ENCODE results near the gene IGFALS.

The IGFALS gene

DNA sequence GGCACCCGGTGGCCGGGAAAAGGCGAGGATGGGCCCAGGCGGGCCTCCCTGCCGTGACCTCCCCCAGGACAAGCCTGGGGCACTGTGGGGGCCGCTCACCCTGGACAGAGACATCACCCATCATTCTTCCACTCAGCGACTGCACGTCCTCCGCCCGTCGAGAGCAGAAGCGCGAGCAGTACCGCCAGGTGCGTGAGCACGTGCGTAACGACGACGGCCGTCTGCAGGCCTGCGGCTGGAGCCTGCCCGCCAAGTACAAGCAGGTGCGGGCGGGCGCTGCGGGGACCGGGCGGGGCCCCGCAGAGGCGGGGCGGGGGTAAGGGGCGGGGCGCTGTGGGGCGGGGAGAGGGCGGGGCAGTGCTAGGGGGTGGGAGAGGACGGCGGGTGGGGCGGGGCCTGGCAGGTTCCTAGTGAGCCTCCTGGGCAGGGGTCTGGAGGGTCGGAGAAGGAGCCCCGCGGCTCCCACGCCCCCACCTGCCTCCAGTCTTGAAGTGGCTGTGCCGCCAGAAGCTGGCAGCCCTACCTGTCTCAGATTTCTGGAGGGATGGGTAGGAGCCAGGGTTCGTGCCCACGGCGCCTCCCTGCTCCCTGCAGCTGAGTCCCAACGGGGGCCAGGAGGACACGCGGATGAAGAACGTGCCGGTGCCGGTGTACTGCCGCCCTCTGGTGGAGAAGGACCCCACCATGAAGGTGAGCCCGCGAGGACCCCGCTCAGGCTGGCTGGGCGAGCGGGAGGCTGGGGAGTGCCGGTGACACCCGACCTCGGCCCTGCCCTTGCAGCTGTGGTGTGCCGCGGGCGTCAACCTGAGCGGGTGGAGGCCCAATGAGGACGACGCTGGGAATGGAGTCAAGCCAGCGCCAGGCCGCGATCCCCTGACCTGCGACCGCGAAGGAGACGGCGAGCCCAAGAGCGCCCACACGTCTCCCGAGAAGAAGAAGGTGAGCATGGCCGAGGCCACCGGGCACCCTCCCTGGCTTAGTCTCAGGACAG lies 29.7 kb downstream of the IGFALS start:
- no peak for DNase-seq

DNA sequence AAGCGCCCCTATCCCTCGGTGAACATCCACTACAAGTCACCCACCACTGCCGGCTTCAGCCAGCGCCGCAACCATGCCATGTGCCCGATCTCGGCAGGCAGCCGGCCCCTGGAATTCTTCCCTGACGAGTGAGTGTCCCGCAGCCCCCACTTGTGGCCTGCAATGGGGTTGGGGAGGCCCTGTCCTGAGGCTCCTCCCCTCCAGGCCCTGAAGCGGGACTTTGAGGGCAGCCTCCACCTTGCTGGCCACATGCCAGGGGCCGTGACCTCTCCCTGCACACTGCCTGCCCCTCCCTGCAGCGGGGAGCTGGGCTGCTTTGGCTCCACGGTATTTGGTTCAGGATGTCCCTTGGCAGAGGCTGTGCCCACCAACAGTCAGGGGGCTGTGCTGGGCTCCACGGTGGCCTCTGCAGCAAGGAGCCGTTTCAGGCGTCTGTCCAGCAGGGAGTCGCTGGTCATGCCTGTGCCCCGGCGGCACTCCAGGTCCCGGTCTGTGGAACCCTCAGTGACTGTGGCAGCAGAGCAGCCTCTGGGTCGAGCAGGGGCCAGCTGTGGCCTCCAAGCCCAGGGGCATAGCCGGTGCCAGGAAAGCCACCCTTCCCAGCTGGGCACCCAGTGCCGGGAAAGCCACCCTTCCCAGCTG lies 30.5 kb downstream of the IGFALS start:
- no peak for DNase-seq

DNA sequence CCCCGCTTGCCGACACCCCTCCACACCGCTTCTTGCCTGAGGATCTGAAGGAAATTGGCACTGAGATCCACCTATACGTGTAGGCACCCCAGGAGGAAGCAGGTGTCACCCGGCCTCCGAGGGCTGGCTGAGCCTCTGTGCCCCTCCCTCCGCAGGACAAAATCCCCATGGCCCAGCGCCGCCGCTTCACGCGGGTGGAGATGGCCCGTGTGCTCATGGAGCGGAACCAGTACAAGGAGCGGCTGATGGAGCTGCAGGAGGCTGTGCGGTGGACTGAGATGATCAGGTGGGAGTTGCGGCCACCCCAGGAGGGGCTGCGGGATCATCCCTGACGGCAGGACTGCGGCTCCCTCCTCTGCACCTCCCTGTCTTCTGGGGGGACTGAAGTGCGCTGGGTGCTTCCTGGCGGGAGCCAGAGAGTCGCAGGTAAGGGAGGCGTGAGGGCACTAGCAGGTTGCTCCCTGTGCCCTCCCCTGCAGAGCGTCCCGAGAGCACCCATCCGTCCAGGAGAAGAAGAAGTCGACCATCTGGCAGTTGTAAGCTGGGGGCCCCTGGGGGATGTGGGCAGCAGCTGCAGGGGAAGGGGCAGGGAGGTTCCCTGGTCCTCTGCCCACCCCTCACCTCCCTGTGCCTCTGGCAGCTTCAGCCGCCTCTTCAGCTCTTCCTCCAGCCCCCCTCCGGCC lies 31.2 kb downstream of the IGFALS start:
- DNase-seq = no peak

DNA sequence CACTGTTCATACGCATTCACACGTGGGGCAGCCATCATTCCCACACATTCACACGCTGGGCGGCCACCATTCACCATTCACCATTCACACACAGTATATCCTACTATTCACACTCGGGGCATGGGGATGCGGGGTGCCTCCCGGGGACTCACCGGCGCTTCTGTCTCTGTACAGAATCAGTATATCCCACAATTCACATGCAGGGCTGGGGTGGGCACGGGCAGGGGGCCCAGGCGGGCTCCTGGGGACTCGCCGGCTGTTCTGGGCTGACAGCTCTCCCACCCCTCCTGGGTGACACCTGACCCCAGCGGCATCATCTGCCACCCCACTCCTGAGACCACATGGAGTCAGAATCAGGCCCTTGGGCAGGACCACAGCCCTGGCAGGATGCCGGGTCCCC lies 31.8 kb downstream of the IGFALS start:
- DNase-seq = no peak

DNA sequence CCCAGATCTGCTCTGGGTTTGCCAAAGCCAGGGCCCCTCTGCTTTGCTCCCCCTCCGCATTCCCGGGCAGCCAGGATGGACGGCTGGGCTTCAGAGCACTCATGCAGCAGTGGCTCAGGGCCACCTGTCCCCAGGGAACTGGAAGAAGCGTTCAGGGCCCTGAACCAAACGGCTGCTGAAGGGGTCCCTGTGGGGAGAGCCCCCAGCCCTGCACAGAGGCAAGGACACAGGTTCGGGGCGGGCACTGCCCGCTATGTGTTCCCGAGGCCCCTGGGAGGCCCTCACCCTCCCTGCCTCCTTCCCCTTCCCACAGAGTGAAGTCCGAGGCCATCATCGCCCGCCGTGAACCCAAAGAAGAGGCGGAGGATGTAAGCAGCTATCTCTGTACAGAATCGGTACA lies 32.6 kb downstream of the IGFALS start:
- DNase-seq = no peak

DNA sequence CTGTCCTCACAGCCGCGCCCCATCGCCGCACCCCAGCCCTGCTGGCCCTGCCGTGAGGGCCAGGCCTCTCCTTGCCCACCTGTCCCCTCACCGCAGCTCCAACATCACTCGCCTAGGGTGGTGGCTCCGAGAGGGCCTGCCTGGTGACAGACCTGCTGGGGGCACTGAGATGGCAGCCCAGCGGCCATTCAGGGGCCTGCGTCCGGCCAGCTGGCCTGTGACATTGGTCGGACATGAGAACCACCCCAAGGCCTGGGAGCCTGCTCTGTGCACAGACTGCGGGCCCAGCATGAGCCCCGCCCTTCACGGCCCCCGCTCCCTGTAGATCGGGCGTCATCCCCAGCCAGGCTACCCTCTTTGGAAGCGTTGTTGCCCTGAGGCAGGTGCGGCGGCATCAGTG lies 34.0 kb downstream of the IGFALS start:
- no peak for DNase-seq

DNA sequence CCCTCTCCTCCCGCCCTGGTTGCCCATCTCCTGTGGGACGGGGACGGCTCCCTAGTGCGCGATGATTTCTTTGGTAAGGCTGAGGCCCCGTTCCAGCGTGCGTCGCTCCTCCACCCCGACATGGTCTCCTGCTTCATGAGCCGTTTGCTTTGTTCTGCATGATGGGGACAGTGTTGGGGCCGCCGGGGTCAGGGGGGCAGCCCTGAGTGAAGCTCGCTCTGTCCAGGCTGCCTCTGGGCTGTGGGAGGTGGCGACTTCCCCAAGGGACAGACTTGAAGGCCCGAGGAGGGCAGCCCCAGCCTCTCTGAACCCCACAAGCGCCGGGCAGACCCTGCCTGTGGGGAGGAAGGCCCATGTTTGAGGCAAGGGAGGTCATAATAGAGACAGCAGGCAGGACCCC lies 34.6 kb downstream of the IGFALS start:
- DNase-seq = no peak

DNA sequence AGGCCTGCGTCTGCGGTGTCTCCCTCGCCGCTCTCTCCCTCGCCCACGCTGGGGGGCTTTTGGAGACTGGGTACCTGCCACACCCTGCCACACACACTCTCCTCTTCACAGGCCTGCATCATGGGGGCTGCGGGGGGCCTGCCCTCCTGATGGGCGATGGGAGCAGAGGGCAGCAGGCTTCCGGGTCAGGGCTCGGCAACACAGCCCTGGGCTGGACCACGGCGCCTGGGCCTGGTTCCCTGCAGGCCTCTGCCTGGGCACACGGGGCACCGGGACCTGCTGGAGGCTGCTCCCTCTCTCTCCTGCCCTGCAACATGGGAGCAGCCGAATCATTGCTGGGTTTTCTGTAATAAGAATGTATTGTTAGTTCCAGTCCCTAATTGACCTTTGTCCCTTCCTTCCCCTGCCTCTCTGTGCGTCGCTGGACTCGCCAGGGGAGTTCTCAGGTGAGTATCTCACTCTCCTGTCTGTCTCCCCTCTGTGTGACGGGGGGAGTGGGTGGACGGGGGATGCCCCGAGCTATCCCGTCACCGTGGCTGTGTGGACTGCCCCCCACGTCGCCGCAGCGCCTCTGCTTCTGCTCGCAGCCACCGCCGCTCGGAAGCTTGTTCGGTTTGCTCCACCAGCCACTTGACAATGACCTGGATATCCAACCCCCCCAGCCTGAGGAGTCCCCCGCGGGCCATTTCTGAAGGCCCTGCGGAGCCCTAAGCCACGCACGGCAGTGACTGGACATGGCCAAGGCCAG lies 35.6 kb downstream of the IGFALS start:
- no peak for DNase-seq

DNA sequence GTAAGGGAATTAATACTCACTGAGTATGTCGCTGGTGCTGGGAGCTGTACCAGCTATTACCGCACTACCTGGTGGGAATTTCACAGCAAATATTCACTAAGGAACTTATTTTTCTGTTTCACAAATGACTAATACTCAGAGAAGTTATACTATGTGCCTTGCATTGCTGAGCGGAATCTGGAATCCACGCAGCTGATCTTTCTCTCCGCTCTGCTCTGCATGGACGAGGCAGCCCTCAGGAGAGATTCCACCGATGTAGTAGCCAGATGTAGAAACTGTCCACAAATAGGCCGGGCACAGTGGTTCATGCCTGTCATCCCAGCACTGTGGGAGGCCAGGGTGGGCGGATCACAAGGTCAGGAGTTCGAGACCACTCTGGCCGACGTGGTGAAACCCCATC lies 39.3 kb downstream of the IGFALS start:
- DNase-seq = no peak

DNA sequence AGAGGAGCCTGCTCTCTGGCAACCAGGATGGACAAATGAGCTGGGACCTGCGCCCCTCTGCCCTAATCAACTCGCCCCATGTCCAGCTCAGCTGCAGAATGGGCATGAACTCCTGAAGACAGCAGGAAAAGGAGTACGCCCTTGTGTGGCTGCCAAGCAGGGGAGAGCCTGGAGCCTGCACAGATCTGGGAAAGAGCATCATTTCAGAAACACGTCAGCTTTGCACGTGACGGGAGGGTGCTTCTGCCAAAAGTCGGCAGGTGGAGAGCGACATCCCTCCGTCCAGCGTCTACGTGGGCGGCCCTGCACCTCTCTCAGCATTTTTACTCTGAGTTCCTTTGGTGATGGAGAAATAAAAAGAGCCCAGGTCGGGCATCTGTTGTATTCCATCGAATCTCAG lies 40.7 kb downstream of the IGFALS start:
- DNase-seq = no peak

DNA sequence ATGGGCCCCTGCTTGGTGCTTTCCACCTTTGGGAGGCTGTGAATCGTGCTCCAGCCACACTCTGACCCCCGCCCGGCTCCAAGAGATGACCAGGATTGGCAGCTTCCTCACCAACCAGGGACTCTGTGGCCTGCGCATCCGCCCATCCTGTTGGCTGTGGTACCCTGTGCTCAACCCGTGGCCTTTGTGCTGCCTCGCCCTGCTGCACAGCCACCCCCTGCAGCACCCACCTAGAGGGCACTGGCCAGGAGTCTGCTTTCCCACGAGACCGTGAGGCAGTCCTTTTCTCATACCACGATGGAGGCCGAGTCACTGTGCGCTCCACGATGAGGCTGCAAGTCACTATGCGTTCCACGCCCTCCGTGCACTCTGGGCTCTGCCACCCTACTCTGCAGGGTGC lies 41.6 kb downstream of the IGFALS start:
- DNase-seq = no peak

DNA sequence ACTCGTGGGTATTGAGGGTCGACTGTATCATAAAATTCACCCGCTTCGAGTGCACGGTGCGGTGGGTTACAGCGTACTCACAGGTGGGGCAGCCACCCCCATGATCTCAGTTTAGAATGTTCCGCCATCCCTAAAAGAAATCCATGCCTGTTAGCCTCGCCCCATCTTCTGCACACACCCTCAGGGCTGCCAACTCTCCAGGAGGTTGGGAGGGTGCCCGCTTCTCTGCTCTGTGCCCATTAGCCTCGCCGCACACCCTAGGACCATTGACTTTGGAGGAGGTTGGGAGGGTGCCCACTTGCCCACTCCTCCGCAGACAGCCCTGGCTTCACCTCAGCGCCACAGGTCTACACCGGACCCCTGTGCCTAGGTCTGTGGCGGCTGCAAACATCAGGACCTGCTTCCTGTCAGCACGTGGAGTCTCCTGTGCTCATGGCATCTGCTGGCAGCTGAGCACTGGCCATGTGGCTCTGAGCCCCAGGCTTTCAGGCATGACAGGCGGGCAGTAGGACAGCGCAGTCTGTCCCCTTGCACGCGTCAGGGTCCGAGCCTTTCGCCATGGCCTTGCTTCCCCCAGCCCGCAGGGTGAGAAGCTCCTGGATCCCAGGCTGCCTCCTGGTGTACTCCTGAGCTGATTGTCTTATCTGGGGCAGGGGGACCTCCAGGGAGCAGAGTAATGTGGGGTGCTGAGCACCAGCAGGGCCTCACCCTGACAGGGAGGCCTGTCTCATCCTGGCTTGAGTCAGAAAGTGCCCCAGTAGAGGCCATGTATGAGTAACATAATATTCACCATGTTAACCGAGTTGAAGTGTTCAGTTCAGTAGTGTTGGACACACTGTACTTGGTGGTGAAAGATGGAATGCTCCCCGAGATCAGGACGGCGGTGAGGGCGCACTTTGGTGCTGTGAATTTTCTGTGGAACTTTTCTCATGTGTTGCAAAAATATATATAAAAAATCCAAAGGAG lies 44.1 kb downstream of the IGFALS start:
- no peak for DNase-seq

DNA sequence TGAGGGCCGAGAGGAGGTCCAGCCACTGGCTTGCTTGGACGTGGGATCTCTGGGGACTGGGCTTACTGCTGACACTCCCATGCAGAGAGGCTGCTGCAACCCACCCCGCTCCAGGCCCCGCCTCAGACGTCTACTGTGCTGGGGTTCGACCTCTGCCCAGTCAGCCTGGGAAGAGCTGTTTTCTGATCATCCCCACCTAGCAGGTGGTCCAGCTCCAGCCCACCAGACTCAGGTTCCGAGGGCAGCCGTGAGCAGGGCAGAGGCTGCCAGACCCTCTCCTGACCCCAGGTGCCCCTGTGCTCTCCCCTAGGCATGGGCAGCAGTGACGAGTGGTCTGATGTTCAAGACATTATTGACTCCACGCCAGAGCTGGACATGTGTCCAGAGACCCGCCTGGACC lies 45.6 kb downstream of the IGFALS start:
- DNase-seq = no peak

DNA sequence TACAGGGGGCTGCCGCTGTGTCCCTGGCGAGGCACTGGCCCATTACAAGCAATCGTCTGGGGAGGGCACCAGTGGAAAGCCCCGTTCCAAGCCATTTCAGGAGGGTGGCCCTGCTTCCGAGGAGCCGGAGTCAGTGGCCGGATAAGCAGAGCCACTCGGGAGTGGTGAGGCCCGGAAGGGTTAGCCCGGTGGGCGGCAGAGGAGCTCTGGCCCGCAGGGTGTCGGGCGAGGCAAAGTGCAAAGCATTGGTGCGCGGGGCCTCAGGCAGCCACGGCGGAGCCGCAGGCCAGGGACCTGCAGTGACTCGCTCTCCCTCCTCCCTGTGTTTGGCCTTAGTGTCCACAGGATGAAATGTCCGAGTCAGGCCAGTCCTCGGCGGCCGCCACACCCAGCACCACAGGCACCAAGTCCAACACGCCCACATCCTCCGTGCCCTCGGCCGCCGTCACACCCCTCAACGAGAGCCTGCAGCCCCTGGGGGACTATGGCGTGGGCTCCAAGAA lies 46.8 kb downstream of the IGFALS start:
- DNase-seq = no peak

DNA sequence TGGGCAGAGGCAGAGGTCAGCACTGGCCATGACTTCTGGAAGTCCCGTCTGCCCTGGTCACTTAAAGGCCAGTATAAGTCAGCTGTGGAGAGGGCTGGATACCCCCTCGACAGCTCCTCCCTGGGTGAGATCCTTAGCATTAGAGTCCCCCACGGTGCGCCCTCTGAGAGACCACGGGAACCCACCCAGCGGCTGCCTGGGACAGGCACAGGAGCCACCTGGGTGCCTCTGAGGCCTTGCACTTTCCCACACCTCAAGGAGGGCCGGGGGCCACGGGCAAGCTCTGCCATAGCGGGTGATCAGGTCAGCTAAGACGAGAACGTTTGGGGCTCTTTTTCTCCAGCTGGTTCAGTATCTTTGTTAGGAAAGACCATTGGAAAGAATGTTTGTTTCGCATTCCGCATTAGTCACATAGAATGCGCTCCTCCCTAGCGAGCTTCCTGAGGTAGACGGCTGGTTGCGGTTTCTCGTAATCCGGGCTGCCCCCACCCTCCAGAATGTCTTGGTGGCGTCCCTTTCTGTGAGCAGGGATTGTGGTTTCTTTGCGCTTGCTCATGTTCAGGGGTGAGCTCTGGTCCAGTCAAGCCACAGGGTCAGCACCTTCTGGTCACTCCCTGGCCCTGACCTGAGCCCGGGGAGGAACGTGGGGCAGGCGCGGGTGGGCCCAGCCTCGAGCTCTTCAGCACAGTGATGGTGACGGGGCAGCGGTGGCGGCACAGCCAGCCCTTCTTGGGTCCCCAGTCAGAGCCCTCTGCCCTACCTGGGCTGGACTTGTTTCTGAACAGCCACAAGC lies 47.4 kb downstream of the IGFALS start:
- no peak for DNase-seq

DNA sequence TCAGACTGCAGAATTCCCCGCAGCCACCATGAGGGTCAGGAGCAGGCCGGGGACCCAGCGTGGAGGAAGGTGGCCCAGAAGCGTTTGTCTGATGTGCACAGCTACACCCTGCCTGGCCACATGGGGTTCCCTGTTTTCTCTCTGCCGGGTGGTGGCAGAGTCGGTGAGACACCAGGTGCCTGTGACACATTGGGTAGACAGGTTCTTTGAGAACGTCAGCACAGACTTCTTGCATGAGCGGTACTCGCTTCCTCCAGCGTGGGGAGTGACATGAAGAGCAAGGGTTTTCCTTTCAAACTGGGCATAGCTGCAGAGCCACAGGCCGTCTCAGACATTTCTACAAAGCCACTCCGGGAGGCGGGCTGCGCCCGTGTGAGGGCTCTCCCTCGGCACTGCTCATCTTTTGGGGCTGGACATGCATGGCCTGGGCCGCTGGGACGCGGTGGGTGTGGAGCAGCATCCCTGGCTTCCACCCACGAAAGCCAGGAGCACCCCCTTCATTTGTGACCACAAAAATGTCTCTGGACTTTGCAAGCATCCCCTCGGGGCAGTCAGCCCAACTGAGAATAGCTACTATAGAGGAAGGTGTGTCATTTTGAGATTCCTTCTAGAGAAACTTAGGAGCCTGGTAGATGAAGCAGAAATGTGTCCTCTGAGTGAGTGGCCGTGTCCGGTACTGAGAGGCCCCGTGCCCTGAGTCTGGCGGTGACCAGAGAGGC lies 48.2 kb downstream of the IGFALS start:
- DNase-seq = no peak

DNA sequence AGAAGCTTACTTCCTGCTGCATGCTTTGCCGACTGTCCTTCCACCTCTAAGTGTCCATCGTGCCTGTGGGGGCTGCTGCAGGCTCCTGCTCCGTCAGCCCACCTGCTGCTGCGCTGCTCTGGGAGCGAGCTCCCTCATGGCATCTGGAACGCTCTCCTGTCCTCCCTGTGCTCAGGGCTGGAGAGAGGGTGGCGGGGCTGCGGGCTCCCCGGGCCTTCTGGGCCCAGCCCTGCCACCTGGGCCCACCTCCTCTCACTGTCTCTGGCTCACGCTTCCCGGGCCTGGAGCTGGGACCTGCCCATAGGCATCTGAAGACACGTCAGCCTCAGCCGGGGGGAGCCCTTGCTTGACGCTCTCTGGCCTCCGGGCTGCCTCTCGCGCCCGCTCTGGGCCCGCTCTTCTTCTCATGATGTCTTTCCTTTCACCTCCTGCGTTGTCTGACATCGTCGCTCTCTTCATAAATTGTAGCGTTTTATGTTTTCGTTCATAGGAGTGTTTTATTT lies 49.1 kb downstream of the IGFALS start:
- no peak for DNase-seq

DNA sequence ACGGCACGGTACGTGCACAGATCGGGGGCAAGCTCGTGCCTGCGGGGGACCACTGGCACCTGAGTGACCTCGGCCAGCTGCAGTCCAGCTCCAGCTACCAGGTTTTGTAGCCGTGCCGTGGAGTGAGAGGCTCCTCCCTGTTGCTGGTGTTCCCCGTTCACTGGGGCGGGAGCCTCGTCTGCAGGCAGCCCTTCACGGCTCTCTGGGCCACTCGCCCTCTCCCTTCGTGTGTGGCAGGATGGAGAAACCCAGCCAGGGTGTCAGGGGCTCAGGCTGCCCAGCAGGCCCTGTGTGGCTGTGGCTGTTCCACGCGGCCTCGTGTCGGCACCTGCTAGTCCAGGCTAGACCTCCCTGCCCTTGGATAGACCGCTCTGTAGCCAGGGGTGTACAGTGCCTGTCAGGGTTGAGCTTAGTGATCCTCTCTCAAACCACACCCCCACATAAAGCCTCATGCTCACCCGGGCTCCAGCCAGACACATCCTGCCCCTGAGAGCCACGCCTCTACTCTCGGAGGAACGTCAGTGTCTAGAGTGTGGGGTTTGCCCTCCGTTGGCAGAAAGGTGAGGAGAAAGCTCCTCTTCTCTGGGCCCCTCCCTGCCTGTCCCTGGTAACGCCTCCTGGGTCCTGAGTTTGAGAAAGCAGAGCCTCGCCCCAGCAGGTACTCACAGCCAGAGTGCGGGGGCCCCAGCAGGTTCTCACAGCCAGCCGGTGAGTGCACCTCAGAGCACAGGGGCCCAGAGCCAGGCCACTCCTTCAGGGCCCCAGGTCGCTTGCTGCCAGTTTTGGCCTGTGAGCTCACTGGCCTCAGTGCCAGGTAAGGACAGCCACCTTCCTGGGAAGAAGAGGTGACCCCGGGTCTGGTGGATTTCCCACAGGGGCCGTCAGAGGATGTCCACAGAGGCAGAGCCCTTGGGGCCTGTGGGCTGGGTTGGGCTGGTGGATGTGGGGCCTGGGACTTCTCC lies 49.8 kb downstream of the IGFALS start:
- DNase-seq = no peak
